Osteoblast (primary cell): Measurements from ENCODE around the gene DCXR. TPM values are rescaled to one million over a fixed set of nuclear protein-coding genes. Genes with fewer than 3 reads are reported as not detected.

ENCODE experiments used
- DNase-seq: peaks from one replicate; pipeline ENCODE4 v3.0.0; 2011; ENCODE audit warnings: low spot score, mixed read lengths; ENCODE audit not compliant: insufficient read length; ENCODE audit errors: missing footprints
- H2AFZ ChIP-seq: 2 replicates; pipeline ENCODE4 v1.6.0; 2011; ENCODE audit warnings: mild to moderate bottlenecking, low read length
- H3K27ac ChIP-seq: 2 replicates; pipeline ENCODE4 v1.5.1; 2011; ENCODE audit warnings: mild to moderate bottlenecking, low read depth, low read length, moderate library complexity
- H3K27me3 ChIP-seq: 2 replicates; pipeline ENCODE4 v1.6.0; 2012; ENCODE audit warnings: mild to moderate bottlenecking, control low read depth, inconsistent platforms, low read length, moderate library complexity; ENCODE audit not compliant: insufficient read depth
- H3K36me3 ChIP-seq: 2 replicates; pipeline ENCODE4 v1.5.1; 2011; ENCODE audit warnings: mild to moderate bottlenecking, low read length, control low read depth, moderate library complexity; ENCODE audit not compliant: insufficient read depth
- H3K4me1 ChIP-seq: 2 replicates; pipeline ENCODE4 v1.5.1; 2011; ENCODE audit warnings: mild to moderate bottlenecking, low read length, control low read depth, moderate library complexity; ENCODE audit not compliant: insufficient read depth
- H3K4me2 ChIP-seq: 2 replicates; pipeline ENCODE4 v1.6.0; 2011; ENCODE audit warnings: mild to moderate bottlenecking, low read length; ENCODE audit not compliant: insufficient read depth
- H3K4me3 ChIP-seq: fragments of 200-600 bp; sonication (generic); 3 replicates; pipeline ENCODE4 v1.5.1; 2012; ENCODE audit warnings: mild to moderate bottlenecking, low read length, inconsistent platforms; ENCODE audit not compliant: insufficient read depth
- H3K79me2 ChIP-seq: 2 replicates; pipeline ENCODE4 v1.6.0; 2012; ENCODE audit warnings: mild to moderate bottlenecking, low read length, control low read depth, inconsistent platforms; ENCODE audit not compliant: insufficient read depth
- H3K9me3 ChIP-seq: 2 replicates; pipeline ENCODE4 v1.5.1; 2011; ENCODE audit warnings: low read depth, low read length, control low read depth
- H4K20me1 ChIP-seq: 2 replicates; pipeline ENCODE4 v1.6.0; 2012; ENCODE audit warnings: mild to moderate bottlenecking, low read length, control low read depth; ENCODE audit not compliant: insufficient read depth
- total RNA-seq: library from RNA; depleted of rRNA; stranded (reverse); fragments of >200 nt; gene quantifications from 2 replicates; pipeline ENCODE4 v1.2.3, GENCODE V29; 2012
- TF ChIP-seq, protein P1 (sequence below): IDR thresholded peaks from 2 replicates; pipeline ENCODE4 v1.5.1; 2011; ENCODE audit warnings: mild to moderate bottlenecking, low read depth, low read length, moderate library complexity; ENCODE audit errors: extremely low read depth

The DCXR gene
- total RNA-seq, 1 donor, result 31.8 TPM

DNA sequence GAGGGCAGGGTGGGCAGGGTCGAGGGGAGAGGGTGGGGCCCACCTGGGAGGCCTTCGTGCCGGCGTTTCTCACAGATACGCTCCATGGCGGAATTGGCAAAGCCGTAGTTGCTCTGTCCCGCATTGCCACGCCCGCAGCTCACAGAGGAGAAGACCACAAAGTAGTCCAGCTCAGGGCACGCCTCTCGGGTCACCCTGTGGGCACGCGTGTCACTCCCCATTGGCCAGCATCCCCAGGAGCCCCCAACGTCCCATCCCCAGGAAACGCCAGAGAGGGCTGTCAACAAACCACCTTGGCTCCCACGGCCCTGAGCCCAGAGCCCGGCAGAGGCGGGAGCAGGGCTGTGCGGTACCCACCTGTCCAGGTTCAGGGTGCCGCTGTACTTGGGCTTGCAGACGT lies 44.5 kb upstream of the DCXR start:
- H3K4me2 ChIP-seq, result no peak overlapping the region
- no peaks in the 10 kb centered on the region for H3K4me1 ChIP-seq
- H2AFZ ChIP-seq, result no peak overlapping the region
- H3K27ac ChIP-seq, result no peak overlapping the region
- no peak overlapping the region for H3K4me3 ChIP-seq
- H3K27me3 ChIP-seq, result no peaks in the 10 kb centered on the region
- DNase-seq, result no peak
- H3K79me2 ChIP-seq, result no peaks in the 10 kb centered on the region
- H3K36me3 ChIP-seq, result peaks cover 42% of the 10 kb centered on the region
- TF ChIP-seq, protein P1, sequence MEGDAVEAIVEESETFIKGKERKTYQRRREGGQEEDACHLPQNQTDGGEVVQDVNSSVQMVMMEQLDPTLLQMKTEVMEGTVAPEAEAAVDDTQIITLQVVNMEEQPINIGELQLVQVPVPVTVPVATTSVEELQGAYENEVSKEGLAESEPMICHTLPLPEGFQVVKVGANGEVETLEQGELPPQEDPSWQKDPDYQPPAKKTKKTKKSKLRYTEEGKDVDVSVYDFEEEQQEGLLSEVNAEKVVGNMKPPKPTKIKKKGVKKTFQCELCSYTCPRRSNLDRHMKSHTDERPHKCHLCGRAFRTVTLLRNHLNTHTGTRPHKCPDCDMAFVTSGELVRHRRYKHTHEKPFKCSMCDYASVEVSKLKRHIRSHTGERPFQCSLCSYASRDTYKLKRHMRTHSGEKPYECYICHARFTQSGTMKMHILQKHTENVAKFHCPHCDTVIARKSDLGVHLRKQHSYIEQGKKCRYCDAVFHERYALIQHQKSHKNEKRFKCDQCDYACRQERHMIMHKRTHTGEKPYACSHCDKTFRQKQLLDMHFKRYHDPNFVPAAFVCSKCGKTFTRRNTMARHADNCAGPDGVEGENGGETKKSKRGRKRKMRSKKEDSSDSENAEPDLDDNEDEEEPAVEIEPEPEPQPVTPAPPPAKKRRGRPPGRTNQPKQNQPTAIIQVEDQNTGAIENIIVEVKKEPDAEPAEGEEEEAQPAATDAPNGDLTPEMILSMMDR, result no peak
- H3K9me3 ChIP-seq, result no peaks in the 10 kb centered on the region
- H4K20me1 ChIP-seq, result no peaks in the 10 kb centered on the region

DNA sequence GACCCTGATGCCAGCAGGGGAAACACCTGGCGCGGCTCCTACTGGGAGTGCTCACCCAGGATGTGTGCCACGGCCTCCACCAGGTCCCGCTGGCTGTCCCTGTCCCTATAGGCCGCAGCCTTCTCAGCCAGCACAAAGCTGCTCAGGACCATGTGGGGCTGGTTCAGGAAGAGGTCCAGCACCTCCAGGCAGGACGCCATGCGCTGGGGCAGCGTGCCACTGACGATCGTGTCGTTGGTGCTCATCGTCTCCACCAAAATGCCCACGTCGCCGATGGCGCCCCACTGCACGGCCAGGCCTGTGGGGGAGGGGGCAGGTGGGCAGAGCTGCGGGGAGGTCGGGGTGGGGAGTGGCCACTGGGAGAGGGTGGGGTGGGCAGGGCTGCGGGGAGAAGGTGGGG lies 44.0 kb upstream of the DCXR start:
- H3K4me3 ChIP-seq, result no peak overlapping the region
- H4K20me1 ChIP-seq, result no peaks in the 10 kb centered on the region
- no peak overlapping the region for H2AFZ ChIP-seq
- TF ChIP-seq, protein P1, result no peak
- peaks cover 42% of the 10 kb centered on the region for H3K36me3 ChIP-seq
- H3K4me2 ChIP-seq, result no peak overlapping the region
- H3K27me3 ChIP-seq, result no peaks in the 10 kb centered on the region
- H3K79me2 ChIP-seq, result no peaks in the 10 kb centered on the region
- H3K4me1 ChIP-seq, result no peaks in the 10 kb centered on the region
- H3K9me3 ChIP-seq, result no peaks in the 10 kb centered on the region
- DNase-seq, result no peak
- H3K27ac ChIP-seq, result no peak overlapping the region

DNA sequence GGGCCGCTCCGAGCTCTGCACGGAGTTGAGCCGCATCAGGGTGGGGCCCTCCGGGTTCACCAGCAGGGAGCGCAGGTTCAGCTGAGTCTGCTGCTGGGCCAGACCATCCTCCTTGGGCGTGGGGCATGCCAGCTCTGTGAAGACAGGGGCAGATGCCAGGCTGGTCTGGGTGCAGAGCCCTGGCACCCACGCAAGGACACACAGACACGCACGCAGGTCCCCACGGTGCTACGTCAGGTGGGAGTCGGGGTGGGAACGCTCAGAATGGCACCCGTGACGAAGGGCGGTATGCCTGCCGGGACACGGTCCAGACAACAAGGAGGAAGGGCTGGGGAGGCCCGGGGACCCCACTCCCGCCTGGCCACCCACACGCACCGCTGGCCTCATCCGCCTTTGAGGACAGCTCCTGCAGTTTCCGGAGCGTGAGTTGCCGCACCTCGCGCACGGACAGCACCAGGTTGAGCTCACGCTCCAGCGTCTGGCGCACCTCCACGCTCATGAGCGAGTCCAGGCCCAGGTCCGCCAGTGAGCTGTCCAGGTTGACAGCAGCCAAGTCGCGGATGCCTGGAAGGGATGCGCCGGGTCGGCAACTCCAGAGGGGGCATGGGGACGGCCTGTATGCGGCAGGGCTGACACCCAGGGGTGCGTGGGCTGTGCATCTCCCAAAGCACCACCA lies 43.4 kb upstream of the DCXR start:
- peaks cover 41% of the 10 kb centered on the region for H3K36me3 ChIP-seq
- H3K27me3 ChIP-seq, result no peaks in the 10 kb centered on the region
- DNase-seq, result no peak
- no peak overlapping the region for H3K27ac ChIP-seq
- H2AFZ ChIP-seq, result no peak overlapping the region
- H3K9me3 ChIP-seq, result no peaks in the 10 kb centered on the region
- no peak overlapping the region for H3K4me2 ChIP-seq
- H3K4me1 ChIP-seq, result no peaks in the 10 kb centered on the region
- H3K79me2 ChIP-seq, result no peaks in the 10 kb centered on the region
- H4K20me1 ChIP-seq, result no peaks in the 10 kb centered on the region
- TF ChIP-seq, protein P1, result no peak
- no peak overlapping the region for H3K4me3 ChIP-seq

DNA sequence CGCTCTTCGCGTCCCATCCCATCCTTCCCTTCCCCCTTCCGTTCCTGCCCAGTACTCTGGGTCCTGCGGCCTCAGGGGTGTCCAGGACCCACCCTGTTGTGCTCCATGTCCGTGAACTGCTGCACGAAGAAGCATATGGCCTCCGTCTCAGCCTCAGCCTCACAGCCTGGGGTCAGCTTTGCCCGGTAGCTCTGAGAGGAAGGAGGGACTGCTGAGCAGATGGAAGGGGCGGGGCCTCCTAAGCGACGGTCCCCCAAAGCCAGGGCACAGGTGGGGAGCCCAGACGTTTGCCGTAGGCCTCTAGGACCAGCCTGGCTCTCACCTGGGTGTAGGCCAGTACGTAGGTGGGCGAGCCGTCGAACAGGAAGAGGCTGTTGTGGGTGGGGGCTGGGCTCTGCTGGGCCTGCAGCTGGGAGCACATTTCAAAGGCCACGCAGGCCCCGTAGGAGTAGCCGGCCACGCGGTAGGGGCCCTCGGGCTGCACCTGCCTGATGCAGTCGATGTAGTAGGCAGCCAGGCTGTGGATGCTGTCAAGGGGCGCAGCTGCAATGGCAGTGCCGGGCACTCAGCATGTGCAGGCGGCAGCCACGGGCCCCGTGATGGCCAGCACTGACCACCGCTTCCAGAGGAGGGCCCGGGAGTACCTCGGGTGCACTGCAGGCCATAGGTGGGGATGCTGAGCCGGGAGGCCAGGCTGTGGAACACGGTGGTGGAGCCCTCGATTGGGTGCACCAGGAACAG lies 42.7 kb upstream of the DCXR start:
- H3K36me3 ChIP-seq, result peaks cover 36% of the 10 kb centered on the region
- H3K27me3 ChIP-seq, result no peaks in the 10 kb centered on the region
- TF ChIP-seq, protein P1, result no peak
- H3K4me3 ChIP-seq, result no peak overlapping the region
- H3K9me3 ChIP-seq, result no peaks in the 10 kb centered on the region
- no peaks in the 10 kb centered on the region for H3K79me2 ChIP-seq
- H4K20me1 ChIP-seq, result no peaks in the 10 kb centered on the region
- DNase-seq, result no peak
- no peak overlapping the region for H2AFZ ChIP-seq
- no peak overlapping the region for H3K4me2 ChIP-seq
- no peak overlapping the region for H3K27ac ChIP-seq
- H3K4me1 ChIP-seq, result no peaks in the 10 kb centered on the region
